ENCODE measurements around the gene EMX2. TPM values are rescaled to one million over a fixed set of nuclear protein-coding genes. Genes with fewer than 3 reads are reported as not detected.

EMX2 gene
- total RNA-seq, 2 donors from 2014 or later = not detected

DNA sequence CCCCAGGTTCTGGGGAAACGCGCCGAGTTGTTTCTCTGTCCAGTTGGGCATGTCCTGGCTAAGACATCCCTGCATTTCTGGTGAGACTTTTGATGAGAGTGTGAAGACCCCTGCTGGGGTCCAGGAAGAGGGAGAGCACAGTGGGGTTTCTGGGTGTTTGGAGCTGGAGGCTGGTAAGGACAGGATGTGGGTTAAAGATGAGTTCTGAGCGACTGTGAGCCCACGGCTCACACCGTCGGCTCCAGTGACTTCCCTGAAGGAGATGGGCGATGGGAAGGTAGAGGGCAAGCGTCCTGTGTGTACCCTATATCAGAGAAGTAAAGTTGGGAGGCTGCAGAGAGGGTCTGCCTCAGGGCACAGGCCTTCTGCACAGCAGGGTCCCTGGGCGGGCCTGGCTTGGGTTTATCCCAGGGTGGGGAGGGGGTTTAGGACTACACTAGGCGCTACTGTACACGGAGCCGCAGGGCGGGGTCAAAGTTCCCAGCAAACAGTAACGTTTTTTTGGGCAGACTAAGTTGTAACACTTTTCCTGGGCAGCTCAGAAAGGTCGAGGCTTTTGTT, 3.6 kb downstream of the EMX2 start:
- peaks cover 48% of the 10 kb centered on the region for H3K4me1 ChIP-seq

GRCh38 chr10:117546581-117547015, 4.1 kb downstream of the EMX2 start:
- H3K4me1 ChIP-seq = peaks cover 48% of the 10 kb centered on the region
- H3K27me3 ChIP-seq = peaks cover 6 to 59% of the 10 kb centered on the region in 2 donors
- TF ChIP-seq CTCF (IDR thresholded peaks at IDR 0.05) (no peak), POLR2A (IDR thresholded peaks at IDR 0.05) (no peak)
- intact Hi-C loops (cut with DNase I) = loop anchor here (10.0 kb wide), 1 partner anchor 558 kb away; no protein-coding TSS in a partner anchor
- WGBS, 2 donors = 8 to 10% methylated on average over 25 to 29 of the region's 29 CpGs
- DNase-seq (no peak), ATAC-seq (no peak)
- H3K27ac ChIP-seq = no peak overlapping the region
- no peaks in the 10 kb centered on the region for H3K9me3 ChIP-seq
- no peaks in the 10 kb centered on the region for H3K36me3 ChIP-seq (replicated peaks in 1 of 2; ENCODE audit: insufficient read depth in 1 of 2, low read depth in 2 of 2)
- H3K4me3 ChIP-seq = no peak overlapping the region

More for the DNA sequence above, 3.6 kb downstream of the EMX2 start:
- ATAC-seq = no peak
- no peak overlapping the region for H3K4me3 ChIP-seq
- no peaks in the 10 kb centered on the region for H3K36me3 ChIP-seq (replicated peaks in 1 of 2; ENCODE audit: insufficient read depth in 1 of 2, low read depth in 2 of 2)
- peaks cover 7 to 56% of the 10 kb centered on the region in 2 donors for H3K27me3 ChIP-seq
- 10 to 15% methylated on average over 12 to 16 of the region's 16 CpGs for WGBS, 2 donors
- intact Hi-C loops (cut with DNase I) = loop anchor here (10.0 kb wide), 1 partner anchor 559 kb away; no protein-coding TSS in a partner anchor
- no peak overlapping the region for H3K27ac ChIP-seq
- TF ChIP-seq POLR2A (IDR thresholded peaks at IDR 0.05) = no peak
- TF ChIP-seq CTCF (IDR thresholded peaks at IDR 0.05) = no peak
- DNase-seq = no peak
- no peaks in the 10 kb centered on the region for H3K9me3 ChIP-seq

- no peak for TF ChIP-seq CTCF (IDR thresholded peaks at IDR 0.05)
- WGBS, 2 donors = 21 to 23% methylated on average over 20 of the region's 20 CpGs
- Histone ChIP-seq H3K4me1 (peaks cover 47% of the 10 kb centered on the region), H3K27me3 (peaks cover under 1 to 59% of the 10 kb centered on the region in 2 donors), H3K27ac (no peak overlapping the region), H3K4me3 (no peak overlapping the region), H3K36me3 (replicated peaks in 1 of 2; ENCODE audit: insufficient read depth in 1 of 2, low read depth in 2 of 2) (no peaks in the 10 kb centered on the region), H3K9me3 (no peaks in the 10 kb centered on the region)
- intact Hi-C loops (cut with DNase I) = loop anchor here (10.0 kb wide), 1 partner anchor 558 kb away; no protein-coding TSS in a partner anchor
- ATAC-seq = no peak
- no peak for DNase-seq
These were observed 4.6 kb downstream of the EMX2 start for GRCh38 chr10:117547016-117547715.

DNA sequence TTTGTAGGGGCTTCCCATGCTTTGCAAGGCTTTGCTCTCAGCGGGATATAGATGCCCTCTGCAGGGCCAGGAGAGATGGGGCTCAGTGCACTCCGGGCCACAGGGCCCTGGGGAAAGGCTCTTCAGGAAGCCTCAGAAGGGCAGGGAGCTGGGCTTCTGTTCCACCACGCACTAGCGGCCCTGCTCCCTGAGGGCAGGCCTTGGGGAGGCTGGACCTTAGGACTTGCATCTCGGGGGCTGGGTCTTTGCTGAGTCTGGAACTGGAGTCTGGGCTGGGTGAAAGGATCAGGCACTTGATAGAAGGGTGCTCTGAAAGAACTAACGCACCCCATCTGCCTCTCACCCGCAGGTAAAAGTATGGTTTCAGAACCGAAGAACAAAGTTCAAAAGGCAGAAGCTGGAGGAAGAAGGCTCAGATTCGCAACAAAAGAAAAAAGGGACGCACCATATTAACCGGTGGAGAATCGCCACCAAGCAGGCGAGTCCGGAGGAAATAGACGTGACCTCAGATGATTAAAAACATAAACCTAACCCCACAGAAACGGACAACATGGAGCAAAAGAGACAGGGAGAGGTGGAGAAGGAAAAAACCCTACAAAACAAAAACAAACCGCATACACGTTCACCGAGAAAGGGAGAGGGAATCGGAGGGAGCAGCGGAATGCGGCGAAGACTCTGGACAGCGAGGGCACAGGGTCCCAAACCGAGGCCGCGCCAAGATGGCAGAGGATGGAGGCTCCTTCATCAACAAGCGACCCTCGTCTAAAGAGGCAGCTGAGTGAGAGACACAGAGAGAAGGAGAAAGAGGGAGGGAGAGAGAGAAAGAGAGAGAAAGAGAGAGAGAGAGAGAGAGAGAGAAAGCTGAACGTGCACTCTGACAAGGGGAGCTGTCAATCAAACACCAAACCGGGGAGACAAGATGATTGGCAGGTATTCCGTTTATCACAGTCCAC, 5.4 kb downstream of the EMX2 start:
- DNase-seq (no peak), ATAC-seq (no peak)
- Histone ChIP-seq H3K27me3 (peaks cover 0 to 63% of the 10 kb centered on the region in 2 donors), H3K4me1 (peaks cover 46% of the 10 kb centered on the region), H3K36me3 (replicated peaks in 1 of 2; ENCODE audit: insufficient read depth in 1 of 2, low read depth in 2 of 2) (no peaks in the 10 kb centered on the region), H3K9me3 (no peaks in the 10 kb centered on the region), H3K27ac (no peak overlapping the region), H3K4me3 (no peak overlapping the region)
- WGBS, 2 donors = 4 to 8% methylated on average over 30 to 32 of the region's 32 CpGs
- intact Hi-C loops (cut with DNase I) = loop anchor here (10.0 kb wide), 1 partner anchor 557 kb away; no protein-coding TSS in a partner anchor
- TF ChIP-seq POLR2A (IDR thresholded peaks at IDR 0.05) = no peak
- no peak for TF ChIP-seq CTCF (IDR thresholded peaks at IDR 0.05)

Data from body of pancreas (tissue), 4 donors.